SKM-1 treated with dmso at 0.1 percent for 144 hours (cell line): ENCODE measurements around the gene NACA.

ENCODE experiments used
- DNase-seq: peaks from one replicate; lab custom pipeline; 2025; ENCODE audit not compliant: unreplicated experiment; lab: John Stamatoyannopoulos, UW

The NACA gene

DNA sequence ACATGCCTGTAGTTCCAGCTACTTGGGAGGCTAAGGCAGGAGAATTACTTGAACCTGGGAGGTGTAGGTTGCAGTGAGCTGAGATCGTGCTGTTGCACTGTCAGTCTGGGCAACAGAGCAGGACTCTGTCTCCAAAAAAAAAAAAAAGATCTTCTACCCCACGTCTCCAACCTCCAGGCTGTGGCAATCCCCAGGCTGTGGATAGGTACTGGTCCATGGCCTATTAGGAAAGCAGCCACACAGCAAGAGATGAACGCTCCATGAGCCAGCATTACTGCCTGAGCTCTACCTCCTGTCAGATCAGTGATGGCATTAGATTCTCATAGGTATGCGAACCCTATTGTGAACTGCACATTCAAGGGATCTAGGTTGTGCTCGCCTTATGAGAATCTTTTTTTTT, 30.9 kb downstream of the NACA start:
- no peak for DNase-seq

DNA sequence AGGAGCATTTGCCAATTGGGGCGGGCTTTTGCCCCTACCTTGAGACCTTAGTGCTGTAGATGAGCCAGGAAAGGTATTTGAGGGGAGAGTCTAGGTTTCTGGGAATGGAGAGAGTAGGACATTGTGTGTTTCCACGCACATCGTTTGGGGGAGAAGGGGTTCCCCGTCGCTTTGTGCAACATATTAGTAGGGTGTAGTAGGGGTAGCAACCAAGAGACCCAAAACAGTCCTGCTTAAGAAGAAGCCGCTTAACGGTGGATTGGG, 36.3 kb downstream of the NACA start:
- DNase-seq, result no peak

DNA sequence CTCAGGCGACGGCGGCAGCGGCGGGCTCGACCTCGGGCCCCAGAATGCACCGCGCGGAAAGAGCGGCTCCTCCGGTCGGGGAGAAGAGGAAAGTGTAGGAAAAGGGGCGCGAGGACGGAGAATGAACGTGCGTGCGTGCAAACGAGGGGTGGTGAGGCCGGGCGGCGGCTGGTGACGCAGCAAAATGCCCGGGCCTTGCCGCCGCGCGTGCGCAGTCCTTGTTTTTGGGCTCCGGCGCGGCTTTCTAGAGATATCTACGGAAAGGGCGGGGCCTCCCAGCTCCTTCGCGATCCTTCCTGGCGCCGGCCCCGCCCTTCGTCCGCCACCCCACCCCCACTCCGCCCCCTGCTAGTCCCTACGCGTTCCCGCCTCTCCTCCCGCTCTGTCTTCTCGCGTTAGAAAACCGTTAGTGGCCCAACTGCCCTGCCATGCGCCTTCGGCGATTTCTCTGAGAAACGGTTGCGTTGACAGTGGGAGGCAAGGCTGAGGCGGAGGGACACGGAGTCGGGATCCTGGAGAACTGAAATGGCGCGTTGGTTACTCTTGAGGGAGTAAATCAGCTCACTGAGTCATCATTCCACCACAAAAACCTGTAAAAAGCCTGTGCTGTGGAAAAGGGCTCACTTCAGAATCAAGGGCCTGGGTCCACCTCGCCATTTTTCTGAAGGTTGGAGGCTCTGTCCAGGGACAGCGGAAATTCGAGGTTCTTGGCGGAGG, 36.8 kb downstream of the NACA start, which contains the start of gene PTGES3:
TSS of gene PTGES3 (minus strand) at position 156 of the 717 bp plus-strand sequence. CDS start 285 bp downstream, outside the sequence.
- DNase-seq, result peak; percentile 89

DNA sequence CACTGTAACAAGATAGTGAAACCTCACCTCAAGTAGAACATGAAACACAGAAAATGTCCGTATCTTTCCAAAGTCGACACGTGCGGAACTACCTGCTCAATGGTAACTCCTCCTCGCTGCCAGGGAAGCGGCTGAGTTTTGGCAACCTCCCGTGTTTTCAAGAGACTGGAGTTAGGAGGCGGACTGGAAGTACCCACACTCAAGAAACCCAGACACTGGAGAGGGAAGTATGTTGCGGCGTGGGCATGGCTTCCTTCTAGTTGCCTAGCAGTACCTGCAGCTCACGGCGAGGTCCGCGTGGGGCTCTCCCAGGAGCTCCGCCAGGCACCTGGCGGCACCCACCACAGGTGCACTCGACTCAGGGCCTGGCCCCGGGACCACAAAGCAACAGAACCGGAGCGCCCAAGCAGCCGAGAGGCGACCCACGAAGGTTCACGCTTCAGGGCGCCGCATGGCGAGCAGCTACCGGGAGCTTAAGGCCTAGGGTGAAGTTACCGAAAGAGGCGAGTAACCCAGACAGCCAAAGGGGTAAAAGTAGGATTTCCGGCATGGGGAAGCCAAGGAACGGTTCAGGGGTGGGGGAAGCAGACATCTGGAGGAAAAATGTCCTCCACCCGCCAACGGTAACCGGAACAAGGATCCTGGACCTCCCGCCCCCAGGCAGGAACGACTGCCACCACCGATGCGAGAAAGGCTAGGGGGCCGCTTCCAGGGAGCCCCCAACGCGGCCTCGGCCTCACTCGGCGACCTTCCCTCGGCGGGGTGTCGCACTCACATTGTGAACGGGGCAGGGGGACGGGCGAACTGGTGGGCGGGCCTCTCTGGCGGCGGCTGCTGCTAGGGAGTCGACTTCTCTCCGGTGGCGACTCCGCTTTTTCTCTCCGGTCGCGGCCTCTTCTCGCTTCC, 37.6 kb downstream of the NACA start:
- DNase-seq, result no peak

DNA sequence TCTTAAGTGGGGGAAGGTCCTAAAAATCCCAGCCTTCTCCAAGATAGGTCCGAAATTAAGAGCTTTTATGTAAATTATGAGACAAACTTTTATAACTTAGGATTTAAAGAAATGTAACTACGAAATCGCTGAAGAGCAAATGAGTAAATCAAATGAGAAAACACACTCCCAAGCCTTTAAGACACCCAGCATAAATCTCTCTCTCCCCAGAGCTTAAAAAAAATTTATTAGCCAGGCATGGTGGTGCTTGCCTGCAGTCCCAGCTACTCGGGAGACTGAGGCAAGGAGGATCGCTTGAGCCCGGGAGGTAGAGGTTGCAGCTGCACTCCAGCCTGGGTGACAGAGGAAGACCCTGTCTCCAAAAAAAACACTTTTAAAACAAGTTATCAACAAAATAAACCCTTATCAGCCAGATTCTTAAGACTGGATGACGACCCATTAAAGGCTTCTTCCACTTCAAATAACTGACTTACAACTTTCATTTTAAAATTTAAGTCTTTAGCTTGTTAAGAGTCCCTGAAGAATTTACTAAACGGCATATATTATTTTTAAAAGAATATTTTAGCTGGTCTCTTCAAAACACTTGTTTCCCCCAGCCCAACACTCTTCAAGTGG, 40.2 kb downstream of the NACA start:
- no peak for DNase-seq

DNA sequence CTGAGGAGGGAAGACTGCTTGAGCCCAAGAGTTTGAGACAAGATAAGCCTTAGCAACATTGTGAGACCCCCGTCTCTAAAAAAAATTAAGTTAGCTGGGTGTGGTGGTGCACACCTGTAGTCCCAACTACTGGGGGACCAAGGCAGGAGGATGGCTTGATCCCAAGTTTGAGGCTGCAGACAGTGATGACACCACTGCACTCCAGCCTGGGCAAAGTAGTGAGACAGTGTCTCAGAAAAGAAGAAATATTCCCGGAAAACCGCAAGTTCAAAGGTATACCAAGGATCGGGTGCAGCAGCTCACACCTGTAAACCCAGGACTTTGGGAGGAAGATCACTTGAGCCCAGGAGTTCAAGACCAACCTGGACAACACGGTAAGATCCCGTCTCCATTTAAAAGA, 42.8 kb downstream of the NACA start:
- DNase-seq, result no peak

DNA sequence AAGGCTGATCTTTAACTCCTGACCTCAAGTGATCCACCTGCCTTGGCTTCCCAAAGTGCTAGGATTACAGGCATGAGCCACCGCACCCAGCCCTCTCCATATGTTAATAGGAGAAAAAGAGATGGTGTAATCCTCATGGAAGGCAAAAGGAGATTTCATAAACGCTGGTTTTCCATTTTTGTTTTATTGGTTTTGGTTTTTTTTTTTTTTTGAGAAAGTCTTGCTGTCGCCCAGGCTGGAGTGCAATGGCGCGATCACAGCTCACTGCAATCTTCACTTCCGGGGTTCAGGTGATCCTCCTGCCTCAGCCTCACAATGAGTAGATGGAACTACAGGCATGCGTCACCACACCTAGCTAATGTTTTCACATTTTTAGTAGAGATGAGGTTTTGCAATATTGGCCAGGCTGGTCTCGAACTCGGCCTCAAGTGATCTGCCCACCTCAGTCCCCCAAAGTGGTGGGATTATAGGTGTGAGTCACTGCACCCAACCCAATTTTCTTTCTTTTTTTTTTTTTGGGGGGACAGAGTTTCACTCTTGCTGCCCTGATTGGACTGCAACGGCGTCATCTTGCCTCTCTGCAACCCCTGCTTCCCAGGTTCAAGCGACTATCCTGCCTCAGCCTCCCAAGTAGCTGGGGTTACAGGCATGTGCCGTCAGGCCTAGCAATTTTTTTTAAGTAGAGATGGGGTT, 45.1 kb downstream of the NACA start:
- DNase-seq, result no peak

DNA sequence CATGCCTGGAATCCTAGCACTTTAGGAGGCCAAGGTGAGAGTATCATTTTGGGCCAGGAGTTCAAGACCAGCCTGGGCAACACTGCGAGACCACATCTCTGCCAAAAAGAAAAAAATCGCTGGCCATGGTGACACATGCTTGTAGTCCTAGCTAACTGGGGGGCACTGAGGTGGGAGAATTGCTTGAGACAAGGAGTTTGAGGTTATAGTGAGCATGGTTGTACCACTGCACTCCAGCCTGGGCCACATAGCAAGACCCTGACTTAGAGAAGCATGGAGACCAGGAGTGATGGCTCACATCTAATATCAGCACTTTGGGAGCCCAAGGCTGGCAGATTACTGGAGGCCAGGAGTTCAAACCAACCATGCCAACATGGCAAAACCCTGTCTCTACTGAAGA, 46.2 kb downstream of the NACA start:
- no peak for DNase-seq

DNA sequence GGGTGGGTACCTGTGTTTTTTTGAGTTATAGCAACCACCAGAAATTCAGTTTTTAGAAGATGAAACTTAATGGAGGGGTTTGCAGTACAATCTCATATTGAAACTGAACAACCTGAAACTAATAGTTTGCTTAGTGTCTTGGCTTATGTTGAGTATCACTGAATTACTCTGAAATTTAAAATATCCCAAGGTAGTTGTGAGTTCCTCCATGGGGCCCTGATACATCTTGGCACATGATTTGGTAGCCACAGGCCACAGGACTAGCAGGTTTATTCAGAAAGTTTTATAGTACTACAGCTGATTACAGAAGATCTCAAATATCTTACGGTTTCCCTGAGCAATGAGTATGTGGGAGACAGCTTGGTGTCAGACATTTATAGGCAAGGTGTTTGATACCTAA, 47.4 kb downstream of the NACA start:
- DNase-seq, result no peak

DNA sequence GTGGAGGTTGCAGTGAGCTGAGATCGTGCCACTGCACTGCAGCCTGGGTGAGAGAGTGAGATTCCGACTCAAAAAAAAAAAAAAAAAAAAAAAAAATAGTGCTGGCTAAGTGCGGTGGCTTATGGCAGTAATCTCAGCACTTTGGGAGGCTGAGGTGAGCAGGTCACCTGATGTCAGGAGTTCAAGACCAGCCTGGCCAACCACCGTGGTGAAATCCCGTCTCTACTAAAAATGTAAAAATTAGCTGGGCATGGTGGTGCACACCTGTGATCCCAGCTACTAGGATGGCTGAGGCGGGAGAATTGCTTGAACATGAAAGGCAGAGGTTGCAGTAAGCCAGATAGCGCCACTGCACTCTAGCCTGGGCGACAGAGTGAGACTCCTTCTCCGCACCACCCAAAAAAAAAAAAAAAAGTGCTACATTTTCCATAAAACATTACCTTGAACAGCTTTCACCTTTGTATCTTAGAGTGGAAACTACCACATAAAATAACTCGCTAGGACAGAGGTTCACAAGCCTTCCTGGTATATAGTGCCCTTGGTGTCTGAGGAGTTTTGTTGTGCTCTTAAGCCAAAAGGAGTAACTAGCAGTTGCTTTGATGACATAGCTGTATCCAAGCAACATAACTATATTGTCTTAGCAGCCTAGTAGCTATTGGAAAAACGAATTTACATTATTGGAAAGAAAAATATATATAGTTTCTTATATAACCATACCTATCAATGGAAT, 48.1 kb downstream of the NACA start:
- DNase-seq, result no peak

DNA sequence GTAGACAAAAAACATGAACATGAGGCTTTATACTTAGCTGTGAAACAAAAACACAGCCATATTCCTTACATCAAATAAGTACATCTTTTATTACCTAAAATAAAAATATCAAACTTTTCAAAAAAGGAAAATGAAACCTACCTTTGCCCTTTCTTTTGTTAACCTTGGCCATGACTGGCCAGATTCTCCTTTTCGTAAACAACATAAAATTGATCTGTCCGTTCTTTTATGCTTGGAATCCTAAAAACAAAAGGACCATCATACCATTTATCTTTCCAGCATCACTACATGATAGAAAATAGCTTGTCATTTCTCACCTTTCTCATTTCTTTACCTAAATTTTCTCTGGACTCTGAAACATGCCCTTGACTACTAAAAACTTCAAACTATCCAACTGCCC, 53.5 kb downstream of the NACA start:
- no peak for DNase-seq

DNA sequence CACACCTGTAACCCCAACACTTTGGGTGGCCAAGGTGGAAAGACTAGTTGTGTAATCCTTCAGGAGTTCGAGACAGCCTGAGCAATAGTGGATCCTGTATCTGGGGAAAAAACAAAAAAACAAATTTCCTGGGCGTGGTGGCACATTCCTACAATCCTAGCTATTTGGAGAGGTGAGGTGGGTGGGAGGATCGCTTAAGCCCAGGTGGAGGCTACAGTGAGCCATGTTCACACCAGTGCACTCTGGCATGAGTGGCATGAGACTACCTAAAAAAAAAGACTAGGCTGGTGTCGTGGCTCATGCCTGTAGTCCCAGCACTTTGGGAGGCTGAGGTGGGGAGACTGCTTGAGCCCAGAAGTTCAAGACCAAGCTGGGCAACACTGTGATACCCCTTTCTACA, 54.3 kb downstream of the NACA start:
- no peak for DNase-seq

DNA sequence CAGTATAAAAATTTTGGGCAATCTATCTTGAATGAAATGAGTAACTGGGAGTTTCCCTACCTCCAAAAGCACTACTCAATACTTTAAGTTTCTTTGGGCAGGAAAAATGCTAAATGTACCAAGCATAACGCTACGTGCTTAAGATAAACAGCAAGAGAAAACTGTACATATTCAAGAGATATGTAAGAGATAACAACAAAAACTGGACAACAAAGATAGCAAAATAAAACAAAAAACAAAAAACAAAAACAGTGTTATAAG, 57.0 kb downstream of the NACA start:
- no peak for DNase-seq
